ENCODE measurements around the gene CDH9.
"Not testable (repeated sequence)": the region's sequence is repeated elsewhere in the genome, so short reads cannot be mapped to it uniquely, and the experiment has no call there.

DNA sequence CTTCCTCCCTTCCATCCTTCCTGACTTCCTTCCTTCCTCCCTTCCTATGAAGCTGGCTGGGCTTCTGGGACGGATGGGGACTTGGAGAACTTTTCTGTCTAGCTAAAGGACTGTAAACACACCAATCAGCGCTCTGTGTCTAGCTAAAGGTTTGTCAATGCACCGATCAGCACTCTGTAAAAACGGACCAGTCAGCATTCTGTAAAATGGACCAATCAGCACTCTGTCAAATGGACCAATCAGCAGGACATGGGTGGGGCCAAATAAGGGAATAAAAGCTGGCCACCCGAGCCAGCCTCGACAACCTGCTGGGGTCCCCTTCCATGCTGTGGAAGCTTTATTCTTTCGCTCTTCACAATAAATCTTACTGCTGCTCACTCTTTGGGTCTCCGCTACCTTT lies 185.9 kb downstream of the CDH9 start:
- TF ChIP-seq, protein P1, sequence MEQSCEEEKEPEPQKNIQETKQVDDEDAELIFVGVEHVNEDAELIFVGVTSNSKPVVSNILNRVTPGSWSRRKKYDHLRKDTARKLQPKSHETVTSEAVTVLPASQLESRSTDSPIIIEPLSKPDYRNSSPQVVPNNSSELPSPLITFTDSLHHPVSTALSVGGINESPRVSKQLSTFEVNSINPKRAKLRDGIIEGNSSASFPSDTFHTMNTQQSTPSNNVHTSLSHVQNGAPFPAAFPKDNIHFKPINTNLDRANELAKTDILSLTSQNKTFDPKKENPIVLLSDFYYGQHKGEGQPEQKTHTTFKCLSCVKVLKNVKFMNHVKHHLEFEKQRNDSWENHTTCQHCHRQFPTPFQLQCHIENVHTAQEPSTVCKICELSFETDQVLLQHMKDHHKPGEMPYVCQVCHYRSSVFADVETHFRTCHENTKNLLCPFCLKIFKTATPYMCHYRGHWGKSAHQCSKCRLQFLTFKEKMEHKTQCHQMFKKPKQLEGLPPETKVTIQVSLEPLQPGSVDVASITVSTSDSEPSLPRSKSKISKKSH (CRISPR knock-in tag; IDR thresholded peaks at IDR 0.05; ENCODE audit: borderline replicate concordance), result not testable (repeated sequence)
- not testable (repeated sequence) for TF ChIP-seq MBNL3 (CRISPR knock-in tag; conservative IDR thresholded peaks at IDR 0.05); ADNP (CRISPR knock-in tag; IDR thresholded peaks at IDR 0.05); NPAS2 (CRISPR knock-in tag; IDR thresholded peaks at IDR 0.05; ENCODE audit: borderline replicate concordance); ELF1 (CRISPR knock-in tag; IDR thresholded peaks at IDR 0.05); RFX5 (IDR thresholded peaks at IDR 0.05; ENCODE audit: low read depth, low read length); SP2 (CRISPR knock-in tag; IDR thresholded peaks at IDR 0.05); SMARCC2 (IDR thresholded peaks at IDR 0.05); ZNF225 (CRISPR knock-in tag; IDR thresholded peaks at IDR 0.05); NFYB (CRISPR knock-in tag; IDR thresholded peaks at IDR 0.05); HOXD1 (CRISPR knock-in tag; IDR thresholded peaks at IDR 0.05)
- TF ChIP-seq, protein P2, sequence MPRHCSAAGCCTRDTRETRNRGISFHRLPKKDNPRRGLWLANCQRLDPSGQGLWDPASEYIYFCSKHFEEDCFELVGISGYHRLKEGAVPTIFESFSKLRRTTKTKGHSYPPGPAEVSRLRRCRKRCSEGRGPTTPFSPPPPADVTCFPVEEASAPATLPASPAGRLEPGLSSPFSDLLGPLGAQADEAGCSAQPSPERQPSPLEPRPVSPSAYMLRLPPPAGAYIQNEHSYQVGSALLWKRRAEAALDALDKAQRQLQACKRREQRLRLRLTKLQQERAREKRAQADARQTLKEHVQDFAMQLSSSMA (CRISPR knock-in tag; IDR thresholded peaks at IDR 0.05), result not testable (repeated sequence)
- TF ChIP-seq, protein P3, sequence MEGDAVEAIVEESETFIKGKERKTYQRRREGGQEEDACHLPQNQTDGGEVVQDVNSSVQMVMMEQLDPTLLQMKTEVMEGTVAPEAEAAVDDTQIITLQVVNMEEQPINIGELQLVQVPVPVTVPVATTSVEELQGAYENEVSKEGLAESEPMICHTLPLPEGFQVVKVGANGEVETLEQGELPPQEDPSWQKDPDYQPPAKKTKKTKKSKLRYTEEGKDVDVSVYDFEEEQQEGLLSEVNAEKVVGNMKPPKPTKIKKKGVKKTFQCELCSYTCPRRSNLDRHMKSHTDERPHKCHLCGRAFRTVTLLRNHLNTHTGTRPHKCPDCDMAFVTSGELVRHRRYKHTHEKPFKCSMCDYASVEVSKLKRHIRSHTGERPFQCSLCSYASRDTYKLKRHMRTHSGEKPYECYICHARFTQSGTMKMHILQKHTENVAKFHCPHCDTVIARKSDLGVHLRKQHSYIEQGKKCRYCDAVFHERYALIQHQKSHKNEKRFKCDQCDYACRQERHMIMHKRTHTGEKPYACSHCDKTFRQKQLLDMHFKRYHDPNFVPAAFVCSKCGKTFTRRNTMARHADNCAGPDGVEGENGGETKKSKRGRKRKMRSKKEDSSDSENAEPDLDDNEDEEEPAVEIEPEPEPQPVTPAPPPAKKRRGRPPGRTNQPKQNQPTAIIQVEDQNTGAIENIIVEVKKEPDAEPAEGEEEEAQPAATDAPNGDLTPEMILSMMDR (CRISPR knock-in tag; IDR thresholded peaks at IDR 0.05), result not testable (repeated sequence)

Data from HepG2 (cell line).